NCI-H2107 (cell line): ENCODE results near the gene DPYD.
A peak's percentile ranks its signal among the peaks of the same experiment; 100 is the strongest.

Experiments
- DNase-seq: peaks from one replicate; lab custom pipeline; 2025; lab: John Stamatoyannopoulos, UW

Gene DPYD

DNA sequence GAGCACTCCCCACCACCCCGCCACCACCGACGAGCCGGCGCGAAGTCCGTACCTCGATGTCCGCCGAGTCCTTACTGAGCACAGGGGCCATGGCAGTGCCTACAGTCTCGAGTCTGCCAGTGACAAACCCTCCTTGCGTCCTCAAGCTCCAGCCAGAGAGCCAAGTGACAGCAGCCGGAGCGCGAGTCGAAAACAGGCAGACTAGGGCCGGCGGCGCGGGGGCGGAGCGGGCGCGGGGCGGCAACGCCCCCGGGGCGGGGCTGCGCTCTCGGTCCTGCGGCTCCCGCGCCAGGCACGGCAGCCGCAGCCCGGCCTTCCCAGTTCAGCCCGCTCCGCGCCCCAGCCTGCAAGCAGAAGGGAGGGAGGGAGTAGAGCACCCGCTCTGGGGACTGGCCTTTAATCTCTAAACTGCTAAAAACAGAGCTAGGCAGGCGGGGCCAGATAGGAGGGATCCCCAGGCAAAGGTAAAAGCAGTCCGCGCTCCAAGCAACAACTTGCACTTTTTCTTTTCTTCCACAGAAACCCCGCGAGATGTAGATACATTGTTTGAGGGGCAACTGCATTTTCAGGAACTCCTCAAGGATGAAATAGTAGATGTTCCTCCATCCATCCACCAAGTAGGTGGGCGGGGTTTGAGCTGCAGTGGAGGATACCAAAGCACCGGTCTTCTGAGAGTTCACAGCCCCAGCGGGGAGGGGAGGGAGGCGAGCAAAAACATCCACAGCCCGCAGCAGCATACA, at the start of gene DPYD:
DPYD (minus strand) TSS at position 203 of the 740 bp plus-strand sequence; CDS start at position 91, 112 bp downstream.
- peak; percentile 81 for DNase-seq

DNA sequence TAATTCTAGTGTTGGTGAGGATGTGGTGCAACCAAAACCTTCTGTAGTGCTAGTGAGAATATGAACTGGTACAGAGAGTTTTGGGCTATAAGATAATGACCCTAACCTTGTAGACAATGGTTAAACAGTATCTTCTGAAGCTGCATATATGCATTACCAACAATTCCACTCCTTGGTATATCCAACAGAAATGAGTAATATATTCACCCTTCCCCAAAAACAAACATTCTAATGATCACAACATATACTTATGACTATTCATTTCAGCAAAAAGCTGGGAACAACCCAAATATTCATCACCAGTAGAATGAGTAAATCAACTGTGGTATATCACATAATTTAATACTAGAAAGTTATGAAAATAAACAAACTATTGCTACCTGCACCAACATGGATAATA, 39.6 kb upstream of the DPYD start:
- no peak for DNase-seq

DNA sequence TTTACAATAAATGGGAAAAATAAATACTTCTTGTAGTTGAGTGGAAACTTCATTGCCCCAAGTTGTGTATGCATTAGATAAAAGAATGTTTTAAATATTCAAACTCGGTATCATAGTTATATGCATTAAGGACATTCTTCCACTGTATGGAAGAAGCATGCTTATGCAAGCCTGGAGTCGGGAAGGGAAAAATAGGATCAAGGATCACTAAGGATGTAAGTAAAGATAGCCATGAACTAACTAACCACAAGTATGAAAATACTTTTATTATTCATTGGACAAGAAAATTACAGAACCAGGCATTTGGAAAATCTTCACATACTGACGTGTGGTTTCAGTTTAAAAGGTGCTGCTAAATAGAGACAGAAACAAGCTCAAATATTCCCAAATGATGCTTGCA, 26.9 kb upstream of the DPYD start:
- no peak for DNase-seq

DNA sequence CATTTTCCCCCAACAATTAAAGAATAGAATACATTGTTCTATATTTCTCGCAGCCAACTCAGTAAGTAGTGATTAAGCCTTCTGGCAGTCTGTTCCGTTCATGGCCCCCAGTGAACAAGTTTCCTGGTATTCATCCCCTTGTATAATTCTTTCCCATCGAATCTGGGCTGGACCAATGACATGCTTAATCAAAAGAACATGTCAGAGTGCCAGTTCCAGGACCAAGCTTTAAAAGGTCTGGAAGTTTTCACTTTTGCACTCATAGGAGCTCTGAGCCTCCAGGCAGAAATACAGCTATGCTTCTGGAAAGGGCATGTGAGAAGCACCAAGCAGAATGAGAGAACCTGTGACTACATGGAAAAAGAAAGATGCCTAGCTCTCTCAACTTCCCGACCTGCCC, 22.5 kb upstream of the DPYD start:
- DNase-seq = no peak

DNA sequence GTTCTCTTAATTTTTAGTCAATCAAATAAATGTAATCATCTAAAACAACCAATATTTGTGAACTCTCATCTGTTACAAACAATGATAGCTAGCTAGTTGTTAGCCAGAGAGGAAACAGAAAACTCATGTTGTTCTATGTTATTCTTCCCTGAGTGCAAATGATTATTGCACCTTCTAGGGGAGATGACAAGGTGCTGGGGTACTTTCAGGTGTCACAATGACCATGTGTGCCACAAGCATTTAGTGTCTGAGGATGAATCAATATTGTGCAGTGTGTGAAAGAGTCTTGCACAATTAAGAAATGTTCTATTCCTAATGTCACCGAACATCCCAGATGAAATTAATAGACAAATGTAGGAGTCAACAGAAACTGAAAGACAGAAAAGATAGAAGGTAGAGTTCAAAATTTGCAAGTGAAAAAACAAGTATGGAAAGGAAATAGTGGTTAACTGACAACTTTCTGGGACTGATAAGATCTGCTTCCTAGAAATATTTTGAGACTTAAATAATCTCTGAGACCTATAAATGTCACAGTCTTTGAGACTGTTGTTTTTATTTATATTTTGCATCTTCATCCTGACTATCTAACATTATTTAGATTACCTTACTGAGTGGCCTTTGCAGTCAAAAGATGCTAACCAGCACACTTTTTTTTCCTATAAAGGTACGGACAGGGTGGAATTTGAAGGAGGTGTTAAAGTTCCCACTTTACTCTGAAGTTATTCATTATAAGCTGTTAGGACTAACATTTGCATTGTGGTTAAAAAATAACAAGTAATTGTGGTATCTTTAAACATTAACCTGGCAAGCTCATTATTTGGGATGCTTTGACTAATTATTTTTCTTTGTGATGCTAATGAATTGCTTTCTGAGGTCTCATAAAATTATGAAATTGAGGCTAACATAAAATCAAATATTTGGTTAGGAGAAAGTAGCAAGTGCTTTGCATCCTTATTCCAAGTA, 21.6 kb upstream of the DPYD start:
- no peak for DNase-seq

DNA sequence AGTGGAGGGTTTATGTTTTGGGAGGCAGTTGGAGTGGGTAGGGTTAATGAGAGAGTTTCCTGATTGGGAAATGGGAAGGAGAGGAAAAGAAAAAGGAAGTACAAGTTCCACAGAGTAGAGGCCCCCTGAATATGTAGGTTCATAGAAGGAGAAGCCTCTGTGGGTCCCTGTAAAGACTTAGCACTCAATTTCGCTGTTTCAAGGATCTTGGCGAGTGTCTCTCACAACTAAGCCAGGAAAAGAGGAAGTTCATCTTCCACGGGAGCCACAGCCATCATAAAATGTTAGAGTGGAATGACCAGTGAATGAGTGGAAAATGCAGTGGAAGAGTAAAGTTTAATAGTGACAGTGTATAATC, 17.4 kb upstream of the DPYD start:
- DNase-seq = no peak

DNA sequence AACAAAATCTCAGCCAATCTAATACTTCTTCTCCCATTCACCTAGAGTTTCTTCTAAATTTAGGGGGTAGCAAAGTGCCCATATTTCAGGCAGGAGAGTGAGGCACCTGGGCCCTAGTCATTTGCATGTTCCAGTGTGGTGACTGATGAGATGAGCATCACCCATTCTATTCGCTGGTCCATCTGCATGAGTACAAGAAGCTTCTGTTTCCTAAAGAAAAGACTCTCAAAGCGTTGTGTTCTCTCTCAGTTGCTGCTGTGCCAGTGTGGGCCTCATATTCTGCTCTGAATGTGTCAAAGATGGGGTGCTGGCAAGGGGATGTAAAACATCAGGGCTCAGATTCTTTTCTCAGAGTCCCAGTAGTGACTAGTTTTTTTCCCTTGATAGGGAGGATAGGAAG, 16.1 kb upstream of the DPYD start:
- DNase-seq = no peak

DNA sequence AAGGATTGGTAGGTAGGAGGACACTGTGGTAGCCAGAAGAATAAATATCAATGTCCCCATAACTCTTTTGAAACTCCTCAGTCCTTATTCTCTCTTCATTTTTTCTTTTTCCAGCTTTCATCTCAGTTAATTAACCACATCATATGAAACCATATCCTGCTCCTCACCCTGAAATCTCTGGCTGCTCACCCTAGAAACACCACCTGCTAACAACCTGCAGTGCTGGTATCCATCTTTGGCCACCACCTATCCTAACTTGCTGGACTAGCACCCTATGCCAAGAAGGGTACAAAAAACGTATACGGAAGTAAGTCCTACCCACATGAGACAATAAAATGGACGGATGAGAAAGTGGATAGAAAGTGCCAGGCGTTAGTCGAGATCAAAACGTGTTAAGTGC, 13.7 kb upstream of the DPYD start:
- DNase-seq = no peak

DNA sequence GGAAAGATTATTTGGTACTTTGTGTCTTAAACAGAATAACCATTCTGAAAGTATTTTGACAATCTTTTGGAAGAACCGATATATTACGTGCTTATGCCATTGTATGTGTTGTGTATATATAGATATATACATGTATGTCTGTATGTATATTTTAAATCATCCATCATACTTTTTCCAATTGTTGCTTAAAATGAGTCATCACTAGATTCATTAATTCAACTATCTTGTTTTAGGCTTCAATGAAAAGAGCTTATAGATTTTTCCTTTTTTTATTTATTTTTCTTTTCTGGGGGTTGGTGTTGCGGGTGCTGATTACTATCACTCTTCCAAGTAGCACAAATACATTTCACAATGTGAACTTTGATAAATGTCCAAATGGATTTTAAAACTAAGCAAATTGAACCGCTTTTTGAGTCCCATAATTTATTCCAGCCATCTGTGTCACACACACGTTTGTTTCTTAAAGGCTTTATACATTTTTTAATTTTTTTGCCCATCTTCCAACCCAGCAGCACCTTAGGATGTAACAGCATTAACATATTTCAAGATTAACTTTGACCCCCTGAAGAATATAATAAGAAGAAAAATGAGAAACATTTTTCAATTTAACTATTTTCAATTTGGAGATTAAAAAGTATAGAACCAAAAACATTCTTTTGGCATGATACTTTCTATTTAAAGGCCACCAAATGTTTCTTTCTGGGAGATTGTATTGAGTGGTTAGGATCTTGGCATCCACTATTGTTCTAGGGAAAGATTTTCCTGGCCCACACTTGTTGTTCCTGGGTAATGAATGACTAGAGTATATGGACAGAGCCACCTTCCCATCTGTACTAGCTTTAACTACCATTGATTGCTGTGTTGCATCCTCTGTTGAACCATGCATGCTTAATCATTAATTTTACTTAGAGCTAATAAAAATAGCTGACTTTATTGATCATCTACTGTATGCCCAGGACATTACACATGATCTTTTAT, 9.3 kb upstream of the DPYD start:
- DNase-seq = no peak

DNA sequence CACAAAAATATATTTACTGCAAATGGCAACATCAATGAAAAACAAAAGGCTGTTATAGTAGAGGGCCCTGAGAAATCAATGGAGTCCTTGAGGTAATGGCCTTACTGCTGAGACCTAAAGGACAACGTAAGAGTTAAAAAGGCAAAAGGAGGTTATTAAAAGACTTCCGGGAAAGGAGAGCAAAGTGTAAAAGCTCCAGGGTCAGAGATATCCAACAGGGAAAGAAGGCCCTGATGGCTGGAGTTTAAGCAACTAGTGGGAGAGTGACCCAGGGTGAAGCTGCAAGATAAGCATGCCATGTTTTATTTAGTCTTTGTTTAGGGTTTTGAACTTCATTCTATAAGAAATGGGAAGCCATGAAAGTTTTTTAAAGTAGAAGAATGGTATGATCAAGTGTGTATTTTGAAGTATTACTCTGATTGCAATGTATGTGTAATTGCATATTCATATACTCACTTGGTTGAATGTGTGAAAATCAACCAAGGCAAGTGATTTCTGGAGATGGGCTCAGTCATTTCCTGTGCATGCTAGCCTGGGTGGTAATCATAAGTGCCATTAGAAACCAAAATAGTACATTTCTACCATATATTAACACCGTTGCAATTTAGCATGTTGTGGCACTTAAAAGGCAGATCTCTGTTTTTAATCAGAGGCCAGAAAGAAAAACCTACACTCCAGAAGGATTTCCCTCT, 5.3 kb upstream of the DPYD start:
- no peak for DNase-seq

DNA sequence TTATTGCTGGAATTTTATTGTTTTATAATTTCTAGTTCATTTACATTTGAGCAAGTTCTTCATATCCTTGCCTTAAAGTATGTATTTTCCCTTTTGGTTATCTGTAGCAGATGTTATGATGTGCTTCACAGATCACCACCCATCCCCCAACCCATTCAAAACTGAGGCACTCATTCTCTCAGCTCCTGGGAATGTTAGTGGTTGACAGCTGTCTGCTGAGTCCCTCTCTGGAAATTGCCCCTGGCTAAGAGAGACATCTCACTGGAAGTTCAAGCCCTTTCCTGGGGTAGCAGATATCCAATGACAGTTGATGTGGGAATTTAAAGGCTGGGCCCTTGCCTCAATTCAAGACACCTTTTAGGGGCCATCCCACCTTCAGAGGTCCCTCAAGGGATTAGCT, 4.3 kb upstream of the DPYD start:
- no peak for DNase-seq

DNA sequence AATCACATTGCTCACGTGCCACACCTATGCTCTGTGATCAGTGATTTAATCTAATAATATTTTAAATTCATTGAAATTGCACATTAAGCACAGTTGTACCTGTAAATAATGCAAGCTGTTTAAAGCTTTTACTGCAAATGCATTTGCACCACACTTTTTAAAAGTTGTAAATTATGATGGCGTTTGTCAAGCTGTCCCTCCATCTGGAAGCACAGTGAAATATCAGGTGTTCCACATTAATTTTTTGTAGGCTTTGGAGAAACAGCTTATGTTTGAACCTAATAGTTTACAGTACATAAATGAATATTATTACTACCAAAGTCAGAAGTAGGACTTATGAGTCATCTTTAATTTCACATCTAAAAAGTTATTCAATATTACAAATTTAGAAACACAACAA, 3.0 kb upstream of the DPYD start:
- no peak for DNase-seq

DNA sequence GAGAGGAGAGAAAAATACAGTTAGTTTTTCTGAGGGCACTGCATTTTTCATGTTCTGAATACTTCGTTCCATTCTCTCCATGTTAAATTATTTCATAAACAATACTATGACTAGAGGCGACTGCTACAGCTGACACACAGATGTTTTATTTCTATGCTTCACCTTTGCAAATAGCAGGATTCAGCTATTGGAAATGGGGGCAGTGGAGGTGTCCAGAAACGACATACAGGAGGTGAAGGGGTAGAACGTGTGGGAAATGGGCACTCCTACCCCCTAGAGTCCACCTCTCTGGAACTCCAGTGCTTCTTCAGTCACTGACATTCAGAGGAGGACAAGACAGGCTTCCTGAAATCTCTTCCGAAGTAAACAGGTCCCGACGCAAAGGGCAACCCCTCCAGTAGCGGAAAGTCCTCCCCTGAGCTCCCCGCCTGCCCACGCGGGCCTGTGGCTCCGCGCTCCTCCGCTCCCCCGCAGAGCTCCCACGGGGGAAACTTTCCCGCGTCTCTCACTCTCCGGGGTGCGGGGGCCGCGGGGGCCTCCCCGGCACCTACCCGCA, 480 bp downstream of the DPYD start:
- DNase-seq = no peak

DNA sequence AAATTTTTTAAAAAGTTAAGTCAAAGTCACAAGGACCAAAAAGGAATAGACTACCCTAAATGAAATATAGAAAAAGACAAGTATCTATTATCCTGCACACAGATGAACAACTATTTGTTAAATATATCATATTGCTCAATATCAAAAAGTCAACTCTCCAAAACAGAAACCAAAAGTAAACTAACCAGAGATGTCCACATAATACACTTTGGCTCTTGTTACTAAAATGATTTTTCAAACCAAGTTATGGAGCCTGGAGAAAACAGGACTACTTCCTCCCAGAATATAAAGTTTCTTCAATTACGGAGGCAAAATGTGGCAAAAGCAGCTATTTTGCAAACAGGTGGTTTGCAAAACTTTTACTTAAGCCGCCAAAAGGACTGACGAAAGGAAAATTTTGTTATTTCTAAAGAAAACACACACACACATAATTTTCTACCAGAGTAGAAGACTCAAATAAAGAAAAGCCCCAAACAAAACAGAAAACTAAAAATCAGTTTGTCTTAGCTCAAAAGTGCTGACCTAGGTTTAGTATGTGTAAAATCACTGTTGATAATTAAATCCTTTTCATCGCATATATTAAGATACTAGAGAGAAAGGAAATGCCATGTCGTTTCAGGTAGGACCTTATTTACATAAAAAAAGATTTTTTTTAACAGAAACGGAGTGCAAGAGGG, 1.1 kb downstream of the DPYD start:
- no peak for DNase-seq

DNA sequence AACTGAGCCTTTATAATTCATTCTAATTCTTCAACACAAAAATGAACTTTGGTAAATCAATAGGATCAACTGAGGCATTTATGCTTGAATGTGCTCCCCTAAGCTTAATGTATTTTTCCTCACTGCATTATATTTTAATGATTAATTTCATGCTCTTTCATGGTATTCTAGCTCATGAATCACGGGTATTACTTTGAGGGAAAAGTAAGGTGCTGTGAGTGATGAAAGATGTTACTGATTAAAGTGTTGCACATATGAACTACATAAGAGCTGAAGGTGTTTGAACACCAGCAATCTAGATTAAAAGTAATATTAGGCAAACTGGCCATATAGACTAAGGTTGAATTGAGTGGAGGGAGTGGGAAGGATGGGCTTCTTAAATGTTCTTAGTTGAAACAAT, 1.9 kb downstream of the DPYD start:
- no peak for DNase-seq

DNA sequence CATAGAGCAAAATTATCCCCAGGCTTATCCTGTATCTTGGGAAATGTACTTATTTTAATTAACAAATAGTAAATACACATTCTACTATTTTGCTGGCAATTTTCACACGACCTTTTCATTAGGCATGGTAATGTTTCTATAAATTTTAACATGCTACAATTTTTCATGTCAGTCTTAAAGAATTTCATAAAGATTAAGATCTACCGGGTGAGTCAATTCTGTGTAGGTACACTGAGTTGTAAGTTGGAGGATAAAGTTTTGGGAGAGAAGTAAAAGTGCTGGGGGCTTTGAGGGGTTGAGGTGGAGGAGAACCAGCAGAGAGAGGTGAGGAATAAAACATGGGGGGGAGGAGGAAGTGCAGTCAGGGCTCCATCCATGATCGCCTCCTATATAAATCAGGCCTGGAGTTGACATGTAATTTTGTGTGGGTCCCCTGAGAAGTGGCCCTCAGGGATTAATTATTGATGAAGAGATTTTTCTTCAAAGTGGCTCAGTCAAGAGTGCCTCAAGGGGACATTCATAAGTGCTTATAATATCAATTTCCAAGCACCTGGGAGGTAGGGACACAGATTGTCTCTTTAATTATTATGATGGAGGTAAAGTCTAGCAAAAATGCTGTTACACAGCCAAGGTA, 7.2 kb downstream of the DPYD start:
- no peak for DNase-seq

DNA sequence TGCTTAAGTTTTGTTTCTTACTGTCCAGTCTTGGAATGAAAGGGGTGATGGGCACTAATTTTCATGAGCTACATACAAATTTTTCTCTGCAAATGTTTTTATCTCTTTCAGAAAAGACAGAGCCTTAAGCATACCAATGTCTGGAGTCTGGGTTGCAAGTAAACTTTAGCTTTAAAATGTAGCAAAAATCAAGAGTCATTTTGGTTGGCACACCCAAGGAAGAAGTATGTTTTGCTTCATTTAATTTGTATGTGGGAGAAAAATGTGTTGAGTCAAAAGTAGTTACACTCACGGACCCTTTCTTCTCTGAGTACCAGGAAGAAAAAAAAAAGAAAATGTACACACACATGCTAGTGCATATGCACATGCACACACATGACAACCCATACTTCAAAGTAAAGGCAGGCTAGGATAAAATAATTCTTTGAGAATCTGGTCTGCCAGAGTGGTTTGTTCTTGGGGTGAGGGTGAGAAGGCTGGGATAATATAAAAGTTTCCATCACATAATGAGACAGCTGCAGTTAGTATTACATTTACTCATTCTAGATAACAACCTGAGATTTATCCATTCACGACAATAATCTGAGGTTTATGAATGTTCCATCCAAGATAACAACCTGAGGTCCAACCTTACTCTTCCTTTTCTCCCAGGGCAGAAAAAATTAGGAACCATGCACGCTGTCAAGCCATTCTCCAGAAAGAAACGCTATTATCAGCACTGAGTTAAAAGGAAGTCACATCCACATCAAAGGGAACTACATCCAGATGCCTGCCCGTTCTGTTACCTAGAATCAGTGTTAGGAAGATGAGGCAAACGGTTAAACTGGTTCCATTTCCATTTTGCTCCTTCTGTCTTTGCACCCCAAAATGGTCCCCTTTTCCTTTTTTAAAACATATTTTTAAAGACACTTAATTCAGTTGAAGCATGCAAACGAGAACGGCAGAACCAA, 9.3 kb downstream of the DPYD start:
- no peak for DNase-seq

DNA sequence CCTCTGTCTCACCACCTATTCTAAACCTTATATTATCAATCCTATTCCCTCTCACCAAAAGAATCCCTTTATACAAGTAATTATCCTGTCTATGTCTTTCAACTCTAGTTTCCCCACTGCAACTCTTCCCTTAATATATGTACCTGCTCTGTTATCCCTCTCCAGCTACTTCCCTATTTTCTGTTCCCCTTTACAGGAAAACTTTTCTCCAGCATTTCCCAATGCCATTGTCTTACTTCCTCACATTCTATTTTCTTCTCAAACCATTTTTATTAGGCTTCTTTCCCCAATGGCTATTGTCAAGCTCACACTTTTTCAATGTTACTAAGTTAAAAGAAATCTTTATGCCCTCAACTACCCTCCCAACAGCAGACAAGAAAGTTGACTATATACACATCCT, 11.6 kb downstream of the DPYD start:
- DNase-seq = no peak

DNA sequence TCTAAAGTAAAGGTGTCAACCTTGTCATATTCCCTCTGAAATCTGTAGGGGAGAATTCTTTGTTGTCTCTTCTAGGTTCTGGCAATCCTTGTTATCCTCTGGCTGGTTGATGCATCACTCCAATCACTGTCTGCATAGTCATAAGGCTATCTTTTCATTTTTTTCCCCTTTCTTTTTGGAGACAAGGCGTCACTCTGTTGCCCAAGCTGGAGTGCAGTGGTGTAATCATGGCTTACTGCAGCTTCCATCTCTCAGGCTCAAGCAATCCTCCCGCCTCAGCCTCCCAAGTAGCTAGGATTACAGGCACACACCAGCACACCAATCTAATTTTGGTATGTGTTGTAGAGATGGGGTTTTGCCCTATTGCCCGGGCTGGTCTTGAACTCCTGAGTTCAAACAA, 12.9 kb downstream of the DPYD start:
- no peak for DNase-seq
